Measurements from ENCODE around the gene ABO.
"Not testable (repeated sequence)": the region's sequence is repeated elsewhere in the genome, so short reads cannot be mapped to it uniquely, and the experiment has no call there.

GRCh38 chr9:133218049-133218975, 56.7 kb downstream of the ABO start:
- not testable (repeated sequence) for TF ChIP-seq RAD21 (IDR thresholded peaks at IDR 0.05 in 1 of 2, conservative IDR thresholded peaks at IDR 0.05 in 1 of 2; ENCODE audit: low read depth in 2 of 2, low read length in 2 of 2); ASH2L (IDR thresholded peaks at IDR 0.05; ENCODE audit: low read length); E2F6 (IDR thresholded peaks at IDR 0.05); FOSL1 (IDR thresholded peaks at IDR 0.05; ENCODE audit: insufficient read depth, low read depth, low read length); KDM1A (IDR thresholded peaks at IDR 0.05; ENCODE audit: borderline replicate concordance, low read length); CTCF (IDR thresholded peaks at IDR 0.05; ENCODE audit: control extremely low read depth in 1 of 3, insufficient read depth in 1 of 3, low read depth in 1 of 3, low read length in 3 of 3); CHD2 (IDR thresholded peaks at IDR 0.05; ENCODE audit: low read length); MAX (IDR thresholded peaks at IDR 0.05); POLR2A (IDR thresholded peaks at IDR 0.05; ENCODE audit: control extremely low read depth in 1 of 2, low read depth in 2 of 2, low read length in 2 of 2)
